Stimulated activated CD8-positive, alpha-beta memory T cell treated with anti-CD3 and anti-CD28 coated beads, Interleukin-2, amount 100 ng/mL, for 1 hour (primary cell): ENCODE measurements around the gene MRPS26.
"Not testable (repeated sequence)": the region's sequence is repeated elsewhere in the genome, so short reads cannot be mapped to it uniquely, and the experiment has no call there.

ENCODE experiments used
- DNase-seq, 2 donors: peaks; one replicate each; pipeline ENCODE4 v3.0.0-alpha.2; 2020; ENCODE audit warnings: low read depth in 2 of 2

The MRPS26 gene

GRCh38 chr20:3045816-3046676 lies at the start of gene MRPS26:
MRPS26 (plus strand) TSS chr20:3046052; CDS start chr20:3046069, 17 bp downstream.
- DNase-seq: peak; percentile 58 to 61

- no peak for DNase-seq
These were observed 47.1 kb upstream of the MRPS26 start for GRCh38 chr20:2998728-2999127.

DNA sequence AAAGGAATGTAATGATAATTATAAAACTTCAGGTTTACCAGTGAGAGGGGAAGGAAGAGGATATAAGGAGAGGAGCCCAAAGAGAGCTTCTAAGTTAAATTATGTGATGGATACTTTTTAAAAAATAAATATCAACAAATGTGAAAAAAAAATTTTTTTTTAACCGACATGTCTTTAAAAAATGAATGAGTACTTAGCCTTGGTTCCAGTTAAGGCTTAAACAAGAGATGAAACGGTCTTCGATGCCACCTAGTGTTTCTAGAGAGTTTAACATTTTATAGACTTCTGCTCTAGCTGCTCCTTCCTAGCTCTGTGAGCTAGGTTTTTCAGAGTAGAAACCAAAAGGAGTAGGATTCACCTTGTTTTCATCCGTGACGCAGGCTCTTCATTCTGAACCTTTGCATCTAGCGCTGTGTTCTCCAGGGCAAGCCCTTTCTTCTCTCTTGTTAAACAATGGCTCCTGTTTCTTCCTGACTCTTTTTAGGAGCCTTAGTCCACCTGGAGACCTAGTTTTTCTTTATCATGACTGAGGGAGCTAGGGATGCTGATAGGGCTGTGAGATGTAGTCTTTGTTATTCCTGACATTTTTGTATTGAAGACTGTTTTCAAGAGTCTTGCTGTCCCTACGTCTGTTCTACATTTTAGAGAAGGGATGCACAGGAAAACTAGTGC lies 44.9 kb upstream of the MRPS26 start:
- DNase-seq: no peak

GRCh38 chr20:3003416-3003815 lies 42.4 kb upstream of the MRPS26 start:
- DNase-seq: no peak

DNA sequence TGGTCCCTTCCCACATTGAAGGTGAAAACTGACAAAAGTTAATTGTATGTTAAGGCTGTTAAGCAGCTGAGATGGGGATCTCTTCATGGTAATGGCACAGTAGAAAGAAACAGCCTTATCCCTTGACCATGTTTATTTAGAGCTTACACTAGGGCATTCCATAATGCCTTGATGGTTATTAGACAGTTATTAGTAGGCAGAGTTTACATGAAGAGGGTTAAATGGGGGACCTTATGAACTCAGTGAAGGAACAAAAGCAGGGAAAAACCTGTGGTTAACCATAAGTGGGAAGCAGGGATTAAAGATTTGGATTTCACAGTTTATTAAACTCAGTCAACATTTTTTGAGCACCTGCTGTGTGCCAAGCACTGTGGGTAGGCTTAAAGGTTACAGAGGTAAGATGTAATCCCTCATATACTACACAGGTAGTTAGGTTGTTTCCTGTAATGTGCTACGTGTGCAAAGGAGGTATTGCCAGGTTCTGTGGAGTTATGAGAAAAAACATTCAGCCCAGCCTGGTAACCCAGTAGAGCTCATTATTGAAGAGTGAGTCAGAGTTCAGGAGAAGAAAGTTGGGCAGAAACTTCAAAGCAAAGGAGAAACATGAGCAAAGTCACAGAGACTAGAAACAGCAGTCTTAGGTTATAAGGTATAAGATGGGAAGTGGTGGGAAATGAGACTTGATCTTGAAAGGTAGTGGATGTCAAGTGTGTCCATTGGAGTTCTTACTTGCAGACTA lies 34.7 kb upstream of the MRPS26 start:
- DNase-seq: no peak

DNA sequence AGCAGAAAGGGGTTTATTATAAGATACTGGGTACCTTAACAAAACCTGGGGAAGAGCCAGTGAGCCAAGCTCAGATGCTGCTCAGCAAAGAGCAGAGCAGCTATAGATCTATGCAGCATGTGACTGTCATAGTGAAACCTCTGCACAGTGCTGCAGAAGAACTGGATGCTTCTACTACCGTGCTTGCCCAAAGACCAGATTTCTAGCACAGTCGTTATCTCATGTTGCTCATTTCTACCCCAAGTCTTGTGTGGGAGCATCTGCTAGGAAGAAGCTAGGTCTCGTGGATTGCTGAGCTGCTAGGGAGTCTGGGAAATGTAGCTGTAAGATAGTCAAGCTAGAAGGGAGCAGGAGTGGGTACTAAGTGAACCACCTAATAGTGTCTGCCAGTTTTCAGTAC lies 34.1 kb upstream of the MRPS26 start:
- no peak for DNase-seq

GRCh38 chr20:3013771-3014170 lies 32.1 kb upstream of the MRPS26 start:
- DNase-seq: no peak

- no peak for DNase-seq
These were observed 31.7 kb upstream of the MRPS26 start for GRCh38 chr20:3014179-3014578.

GRCh38 chr20:3014662-3015061 lies 31.2 kb upstream of the MRPS26 start:
- DNase-seq: no peak

DNA sequence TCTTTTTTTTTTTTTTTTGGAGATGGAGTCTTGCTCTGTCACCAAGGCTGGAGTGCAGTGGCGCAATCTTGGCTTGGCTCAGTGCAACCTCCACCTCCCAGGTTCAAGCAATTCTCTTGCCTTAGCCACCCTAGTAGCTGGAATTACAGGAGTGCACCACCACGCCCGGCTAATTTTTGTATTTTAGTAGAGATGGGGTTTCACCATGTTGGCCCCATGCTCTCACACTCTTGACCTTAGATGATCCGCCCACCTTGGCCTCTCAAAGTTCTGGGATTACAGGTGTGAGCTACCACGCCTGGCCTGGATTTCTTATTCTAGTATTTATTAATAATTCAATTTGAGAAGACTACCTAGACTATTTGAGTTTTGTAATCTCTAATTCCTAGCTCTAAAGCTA lies 30.6 kb upstream of the MRPS26 start:
- not testable (repeated sequence) for DNase-seq

DNA sequence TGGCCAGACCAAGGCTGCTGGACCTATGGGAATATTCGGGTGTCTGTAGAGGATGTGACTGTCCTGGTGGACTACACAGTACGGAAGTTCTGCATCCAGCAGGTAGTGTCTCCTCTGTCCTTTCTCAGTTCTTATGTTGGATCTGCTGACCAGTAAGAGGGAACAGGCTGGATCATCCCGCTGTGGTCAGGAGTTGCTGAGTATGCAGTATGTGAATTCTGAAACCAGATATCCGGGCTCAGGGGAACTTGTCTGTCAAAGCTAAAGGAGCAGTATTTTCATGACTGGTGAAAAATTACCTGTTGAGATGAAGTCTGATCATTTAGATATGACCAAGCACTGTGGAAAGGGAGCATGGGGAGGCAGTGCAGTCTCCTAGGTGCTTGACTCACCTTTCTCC lies 24.5 kb upstream of the MRPS26 start:
- DNase-seq: no peak

- DNase-seq: no peak
These were observed 24.1 kb upstream of the MRPS26 start for GRCh38 chr20:3021777-3022176.

DNA sequence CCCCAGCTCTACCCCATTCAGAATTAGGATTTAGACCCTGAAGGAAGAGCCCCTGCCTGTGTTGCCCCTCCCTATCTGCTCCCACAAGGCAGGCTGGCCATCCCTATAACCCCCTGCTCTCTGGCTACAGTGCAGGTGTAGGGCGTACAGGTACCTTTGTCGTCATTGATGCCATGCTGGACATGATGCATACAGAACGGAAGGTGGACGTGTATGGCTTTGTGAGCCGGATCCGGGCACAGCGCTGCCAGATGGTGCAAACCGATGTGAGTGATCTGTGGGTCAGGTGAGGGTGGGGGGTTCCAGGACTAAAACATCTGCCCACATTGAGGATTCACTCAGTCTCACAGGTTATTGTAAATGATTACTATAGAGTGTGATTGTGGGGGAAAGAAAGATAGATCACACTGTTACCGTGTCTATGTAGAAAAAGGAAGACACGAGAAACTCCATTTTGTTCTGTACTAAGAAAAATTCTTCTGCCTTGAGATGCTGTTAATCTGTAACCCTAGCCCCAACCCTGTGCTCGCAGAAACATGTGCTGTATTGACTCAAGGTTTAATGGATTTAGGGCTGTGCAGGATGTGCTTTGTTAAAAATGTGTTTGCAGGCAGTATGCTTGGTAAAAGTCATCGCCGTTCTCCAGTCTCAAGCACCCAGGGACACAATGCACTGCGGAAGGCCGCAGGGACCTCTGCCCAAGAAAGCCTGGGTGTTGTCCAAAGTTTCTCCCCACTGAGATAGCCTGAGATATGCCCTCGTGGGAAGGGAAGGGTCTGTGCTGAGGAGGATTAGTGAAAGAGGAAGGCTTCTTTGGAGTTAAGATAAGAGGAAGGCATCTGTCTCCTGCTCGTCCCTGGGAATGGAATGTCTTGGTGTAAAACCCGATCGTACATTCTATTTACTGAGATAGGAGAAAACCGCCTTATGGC lies 23.0 kb upstream of the MRPS26 start:
- not testable (repeated sequence) for DNase-seq

DNA sequence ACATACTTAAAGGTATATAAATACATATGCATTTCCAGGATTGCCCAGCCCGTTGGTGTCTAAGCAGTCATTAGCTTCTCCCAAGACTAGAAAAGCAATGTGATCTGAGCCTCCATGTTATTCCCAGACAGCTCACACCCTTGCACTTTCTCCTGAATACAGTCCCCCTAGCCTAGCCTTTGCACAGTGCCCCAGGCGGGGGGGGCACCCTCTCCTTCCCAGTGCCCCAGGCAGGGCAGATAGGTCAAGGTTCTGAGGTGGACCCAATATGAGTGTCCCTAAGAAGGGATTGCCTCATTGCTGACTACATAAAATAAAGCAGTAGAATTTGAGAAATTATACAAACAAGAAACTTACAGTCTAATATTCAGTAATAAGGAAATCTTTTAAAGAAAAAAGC lies 17.9 kb upstream of the MRPS26 start:
- DNase-seq: no peak

- DNase-seq: no peak
These were observed 14.2 kb upstream of the MRPS26 start for GRCh38 chr20:3031524-3032147.

DNA sequence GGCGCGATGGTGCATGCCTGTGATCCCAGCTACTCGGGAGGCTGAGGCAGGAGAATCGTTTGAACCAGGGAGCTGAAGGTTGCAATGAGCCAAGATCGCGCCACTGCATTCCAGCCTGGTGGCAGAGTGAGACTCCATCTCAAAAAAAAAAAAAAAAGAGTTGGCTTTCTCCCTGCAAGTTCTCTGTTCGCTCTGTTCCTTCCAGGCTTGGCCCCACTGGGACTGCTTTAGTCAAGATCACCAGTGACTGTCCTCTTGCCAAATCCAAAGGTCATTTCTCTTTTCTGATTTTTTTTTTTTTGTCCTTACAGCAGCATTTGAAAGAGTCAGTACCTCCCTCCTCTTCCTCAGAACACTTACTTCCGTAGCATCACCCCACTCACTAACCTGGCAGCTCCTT lies 13.2 kb upstream of the MRPS26 start:
- no peak for DNase-seq

- no peak for DNase-seq
These were observed 8.2 kb upstream of the MRPS26 start for GRCh38 chr20:3037654-3038053.

DNA sequence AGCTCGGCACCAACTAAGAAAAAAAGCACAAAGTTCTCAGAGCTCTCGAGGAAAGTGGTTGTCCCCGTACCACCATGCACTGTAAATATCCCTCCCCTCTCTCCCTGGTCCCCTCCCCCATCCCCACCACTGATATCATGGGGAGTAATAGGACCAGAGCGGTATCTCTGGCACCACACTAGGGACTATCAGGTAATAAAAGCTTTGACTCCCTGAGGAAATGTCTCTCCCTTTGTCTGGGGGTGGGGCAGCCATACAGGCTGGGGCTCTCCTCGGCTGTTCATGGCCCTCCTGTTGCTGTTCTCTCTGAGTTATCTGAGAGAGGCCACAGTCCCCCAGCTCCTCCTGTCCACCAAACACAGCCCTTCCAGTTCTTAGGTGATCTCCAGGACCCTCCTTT lies 7.4 kb upstream of the MRPS26 start:
- DNase-seq: no peak

- DNase-seq: no peak
These were observed 6.4 kb upstream of the MRPS26 start for GRCh38 chr20:3039426-3039825.

DNA sequence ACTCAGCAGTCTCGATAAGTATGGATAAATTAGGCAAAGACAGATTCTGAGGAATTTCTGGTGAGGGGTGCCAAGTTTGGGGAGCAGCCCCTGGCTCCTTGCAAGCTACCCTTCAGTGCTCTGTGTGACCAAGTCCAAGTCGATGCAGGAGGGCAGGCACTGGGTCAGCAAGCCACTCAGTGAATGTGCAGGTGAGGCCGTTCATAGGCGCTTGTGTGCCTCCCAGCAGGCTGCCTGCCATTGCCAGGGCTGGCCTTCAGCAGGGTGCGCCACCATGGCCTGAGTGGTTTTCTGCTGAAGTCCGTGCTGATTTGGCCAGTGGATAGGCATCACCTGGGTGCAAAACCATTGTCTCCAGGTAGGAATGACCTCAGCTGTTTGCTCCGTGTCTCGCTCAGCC lies 5.8 kb upstream of the MRPS26 start:
- no peak for DNase-seq

- no peak for DNase-seq
These were observed 3.9 kb upstream of the MRPS26 start for GRCh38 chr20:3041854-3042409.
